GM19397 (cell line): ENCODE results near the gene SGSH.

Experiments
- ATAC-seq: cut with Tn5 transposase; IDR thresholded peaks from one replicate; pipeline ENCODE4 v1.9.1; 2021; ENCODE audit warnings: mild to moderate bottlenecking, moderate library complexity; ENCODE audit not compliant: unreplicated experiment

Gene SGSH

DNA sequence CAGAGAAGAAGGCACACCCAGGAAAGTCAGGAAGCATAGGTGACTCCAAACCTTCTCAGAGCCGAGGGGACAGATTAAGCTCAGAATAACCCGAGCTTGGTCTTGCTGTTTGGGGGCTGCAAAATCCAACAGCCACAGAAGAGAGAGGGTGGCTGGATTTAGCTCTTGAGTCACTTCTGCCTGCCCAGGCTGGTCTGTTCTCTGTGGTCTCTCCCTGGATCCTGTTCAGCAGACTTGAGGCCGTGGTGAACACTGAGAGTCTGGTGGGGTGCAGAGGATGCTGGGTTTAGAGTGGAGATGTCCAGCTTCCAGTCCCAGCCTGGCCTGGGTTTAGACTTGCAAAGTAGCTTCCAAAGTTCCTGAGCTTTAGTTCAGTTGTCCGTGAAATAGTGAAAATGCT, 8.9 kb upstream of the SGSH start:
- ATAC-seq = no peak

DNA sequence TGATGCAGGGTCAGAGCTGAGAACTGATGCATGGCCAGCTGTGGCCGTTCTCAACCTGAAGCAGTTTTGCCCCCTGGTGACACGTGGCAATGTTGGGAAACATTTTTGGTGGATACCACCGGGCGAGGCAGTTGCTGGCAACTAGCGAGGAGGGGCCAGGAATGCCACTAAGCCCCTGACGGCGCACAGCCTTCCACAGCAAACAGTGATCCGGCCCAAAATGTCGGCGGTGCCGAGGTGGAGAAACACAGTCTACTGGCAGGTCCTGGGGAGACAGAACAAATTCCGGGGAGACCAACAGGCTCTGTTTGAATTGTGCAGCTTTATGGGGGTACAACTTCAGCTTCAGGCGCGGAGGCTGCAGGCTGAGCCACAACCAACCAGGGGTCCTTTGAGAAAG, 8.3 kb upstream of the SGSH start:
- no peak for ATAC-seq

DNA sequence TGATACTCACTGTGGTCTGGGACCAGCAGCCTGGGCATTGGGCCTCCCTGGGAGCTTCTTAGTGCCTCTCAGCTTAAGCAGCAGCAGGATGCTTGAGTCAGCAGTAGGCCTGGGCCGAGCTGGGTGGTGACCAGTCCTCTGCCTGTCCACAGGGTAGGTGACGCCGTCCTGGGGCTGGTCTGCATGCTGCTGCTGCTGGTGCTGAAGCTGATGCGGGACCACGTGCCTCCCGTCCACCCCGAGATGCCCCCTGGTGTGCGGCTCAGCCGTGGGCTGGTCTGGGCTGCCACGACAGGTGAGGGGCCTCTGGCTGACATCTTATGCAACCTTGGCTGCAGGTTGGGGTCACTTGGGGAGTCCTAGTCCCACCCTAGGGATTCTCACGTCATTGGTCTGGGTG, 7.5 kb upstream of the SGSH start:
- no peak for ATAC-seq

DNA sequence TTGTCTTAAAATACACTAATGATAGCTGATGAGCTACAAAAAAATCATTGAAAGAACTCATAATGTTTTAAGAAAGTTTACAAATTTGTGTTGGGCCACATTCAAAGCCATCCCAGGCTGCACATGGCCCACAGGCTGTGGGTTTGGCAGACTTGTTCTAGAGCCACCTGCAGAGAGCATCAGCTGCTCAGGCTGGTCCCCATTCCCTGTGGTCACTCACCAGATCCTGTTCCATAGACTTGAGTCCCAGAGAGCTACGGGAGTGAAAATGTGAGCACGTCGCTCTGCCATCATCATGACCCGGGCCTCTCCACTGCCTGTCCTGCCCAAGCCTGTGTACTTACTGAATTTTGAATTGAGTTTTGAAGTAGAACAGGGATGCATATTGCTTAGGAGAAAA, 7.0 kb upstream of the SGSH start:
- no peak for ATAC-seq

DNA sequence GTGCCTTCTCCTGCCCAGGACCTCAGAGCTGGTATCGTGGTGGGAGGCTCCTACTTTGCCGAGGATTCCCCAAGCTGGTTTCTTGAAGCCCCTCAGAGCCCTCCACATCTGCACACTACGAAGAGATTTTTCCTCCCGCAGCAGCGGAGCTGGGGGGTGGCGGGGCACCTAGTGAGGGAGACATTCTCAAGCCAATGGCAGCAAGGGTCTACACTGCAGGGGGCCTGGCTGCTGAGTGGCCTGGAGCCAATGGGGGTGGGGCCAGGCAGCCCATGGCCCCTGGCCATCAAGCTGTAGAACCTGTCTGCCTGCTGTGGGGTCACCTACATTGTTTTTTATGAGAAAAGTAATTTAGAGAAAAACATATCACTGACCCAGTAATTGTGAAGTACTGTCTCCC, 5.1 kb upstream of the SGSH start:
- ATAC-seq = no peak

DNA sequence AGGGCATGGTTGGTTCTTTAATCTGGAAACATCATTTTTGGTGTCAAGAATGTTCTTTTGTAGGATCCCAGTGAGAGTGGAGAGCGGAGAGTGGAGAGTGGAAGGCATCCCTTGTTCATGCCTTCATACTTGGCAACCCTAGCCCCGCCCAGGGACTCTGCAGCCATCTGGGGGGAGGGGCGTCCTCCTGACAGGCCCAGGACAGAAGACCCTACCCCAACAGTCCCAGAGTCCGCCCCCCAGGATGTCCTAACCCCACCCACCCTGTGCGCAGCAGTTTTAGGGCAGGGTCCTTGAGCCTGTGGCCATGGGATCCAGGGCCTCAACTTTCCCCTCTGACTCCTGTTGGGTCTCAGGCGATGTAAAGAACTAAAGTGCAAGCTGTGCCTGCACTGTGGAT, 4.5 kb upstream of the SGSH start:
- no peak for ATAC-seq

DNA sequence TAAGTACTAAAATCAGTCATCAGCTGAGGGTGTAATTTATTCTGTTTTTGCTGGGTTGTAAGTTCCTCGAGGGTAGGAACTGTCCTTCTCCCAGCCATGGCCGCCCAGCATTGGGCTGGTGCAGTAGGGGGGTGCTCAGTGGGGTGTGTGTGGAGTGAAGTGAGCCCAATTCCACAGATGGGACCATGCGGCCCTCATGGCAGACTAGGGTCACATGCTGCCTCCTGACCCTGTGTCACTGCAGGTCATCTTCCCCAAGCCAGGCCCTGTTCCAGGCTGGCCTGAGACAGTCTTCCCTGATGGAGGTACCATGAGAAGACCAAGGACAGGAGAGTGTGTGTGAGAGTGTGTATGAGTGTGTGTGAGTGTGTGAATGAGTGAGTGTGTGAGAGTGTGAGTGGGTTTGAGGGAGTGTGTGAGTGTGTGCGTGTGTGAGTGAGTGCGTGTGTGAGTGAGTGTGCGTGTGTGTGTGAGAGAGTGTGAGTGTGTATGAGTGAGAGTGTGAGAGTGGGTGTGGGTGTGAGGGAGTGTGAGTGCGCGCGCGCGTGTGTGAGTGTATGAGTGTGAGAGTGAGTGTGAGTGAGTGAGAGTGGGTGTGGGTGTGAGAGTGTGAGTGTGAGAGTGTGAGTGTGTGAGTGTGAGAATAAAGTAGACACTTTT, 3.8 kb upstream of the SGSH start:
- no peak for ATAC-seq

DNA sequence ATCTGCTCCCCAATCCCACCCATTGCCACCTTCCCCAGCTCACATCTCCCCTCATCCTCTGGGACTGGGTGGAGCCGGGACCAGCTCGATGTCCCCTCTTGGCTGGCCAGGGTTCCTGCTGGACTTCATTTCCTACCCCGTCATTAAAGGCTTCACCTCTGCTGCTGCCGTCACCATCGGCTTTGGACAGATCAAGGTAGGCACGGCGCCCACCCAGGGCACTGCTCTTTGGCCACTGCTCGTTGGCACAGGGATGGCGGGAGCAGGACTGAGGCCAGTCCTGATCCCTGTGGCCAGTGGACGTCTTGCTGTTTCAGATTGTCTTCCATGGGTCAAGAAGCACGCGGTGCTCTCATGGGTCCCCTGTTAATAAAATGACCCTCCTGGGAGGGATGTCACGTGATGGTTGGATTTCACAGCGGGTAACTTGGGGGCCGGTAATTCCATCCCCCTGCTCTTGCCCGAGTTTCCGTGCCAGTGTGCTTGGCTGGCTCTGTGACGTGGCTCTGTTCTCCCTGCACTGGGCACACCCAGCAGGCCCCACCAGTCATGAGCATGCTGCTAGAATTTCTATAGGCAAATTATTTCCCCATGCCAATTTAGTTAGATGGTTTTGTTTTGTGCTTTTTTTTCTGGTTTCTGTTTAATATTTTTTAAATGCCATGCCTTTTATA, 3.1 kb upstream of the SGSH start:
- ATAC-seq = no peak

DNA sequence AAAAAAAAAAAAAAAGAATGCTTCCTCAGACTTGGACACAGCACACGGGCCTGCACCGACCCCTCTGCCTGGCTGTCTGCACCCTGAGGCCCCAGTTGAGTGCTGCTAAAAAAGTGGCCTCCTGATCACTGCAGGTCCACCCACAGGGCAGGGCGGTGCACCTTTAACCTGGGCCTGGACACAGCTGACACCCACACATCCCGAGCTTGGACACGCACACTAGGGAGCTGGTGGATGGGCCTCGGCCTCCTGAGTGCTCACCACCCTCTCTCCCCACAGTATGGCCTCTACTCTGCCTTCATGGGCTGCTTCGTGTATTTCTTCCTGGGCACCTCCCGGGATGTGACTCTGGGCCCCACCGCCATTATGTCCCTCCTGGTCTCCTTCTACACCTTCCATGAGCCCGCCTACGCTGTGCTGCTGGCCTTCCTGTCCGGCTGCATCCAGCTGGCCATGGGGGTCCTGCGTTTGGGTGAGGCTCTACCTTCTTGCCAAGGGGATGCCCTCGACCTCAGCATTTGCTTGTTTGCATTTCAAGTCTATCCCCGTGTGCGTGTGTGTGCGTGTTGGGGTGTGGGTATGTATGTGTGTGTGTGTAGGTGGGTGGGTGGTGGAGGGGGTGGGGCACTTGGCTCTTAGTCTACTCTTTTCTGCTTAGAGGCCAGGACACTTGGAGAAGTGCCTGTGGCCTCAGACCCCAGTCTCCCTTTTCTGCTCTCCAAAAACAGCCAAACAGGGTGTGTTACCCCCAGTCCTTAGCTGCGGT, 2.4 kb upstream of the SGSH start:
- no peak for ATAC-seq

DNA sequence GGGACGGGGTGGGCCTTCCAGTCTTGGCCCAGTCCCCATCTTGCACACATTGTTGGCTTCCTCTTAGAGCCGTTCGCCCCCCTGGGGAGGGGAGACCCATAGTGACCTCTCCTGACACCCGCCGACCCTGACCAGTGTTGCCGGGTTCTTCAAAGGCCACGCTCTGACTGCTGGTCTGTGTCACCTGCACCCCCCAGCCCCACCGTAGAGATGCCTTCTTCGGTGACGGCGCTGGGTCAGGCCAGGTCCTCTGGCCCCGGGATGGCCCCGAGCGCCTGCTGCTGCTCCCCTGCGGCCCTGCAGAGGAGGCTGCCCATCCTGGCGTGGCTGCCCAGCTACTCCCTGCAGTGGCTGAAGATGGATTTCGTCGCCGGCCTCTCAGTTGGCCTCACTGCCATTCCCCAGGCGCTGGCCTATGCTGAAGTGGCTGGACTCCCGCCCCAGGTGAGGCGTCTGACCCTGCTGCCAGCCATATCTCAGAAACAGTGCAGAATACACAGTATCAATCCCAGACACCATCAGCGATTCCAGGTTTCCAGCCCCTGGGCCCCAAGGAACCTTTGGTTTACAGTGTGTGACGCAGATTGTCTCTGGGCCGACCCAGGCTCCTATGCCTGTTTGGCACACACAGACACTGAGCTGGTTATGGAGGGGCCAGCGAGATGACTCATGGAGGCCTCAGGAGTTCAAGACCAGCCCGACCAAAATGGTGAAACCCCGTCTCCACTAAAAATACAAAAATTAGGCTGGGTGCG, 1.4 kb upstream of the SGSH start:
- ATAC-seq = no peak

DNA sequence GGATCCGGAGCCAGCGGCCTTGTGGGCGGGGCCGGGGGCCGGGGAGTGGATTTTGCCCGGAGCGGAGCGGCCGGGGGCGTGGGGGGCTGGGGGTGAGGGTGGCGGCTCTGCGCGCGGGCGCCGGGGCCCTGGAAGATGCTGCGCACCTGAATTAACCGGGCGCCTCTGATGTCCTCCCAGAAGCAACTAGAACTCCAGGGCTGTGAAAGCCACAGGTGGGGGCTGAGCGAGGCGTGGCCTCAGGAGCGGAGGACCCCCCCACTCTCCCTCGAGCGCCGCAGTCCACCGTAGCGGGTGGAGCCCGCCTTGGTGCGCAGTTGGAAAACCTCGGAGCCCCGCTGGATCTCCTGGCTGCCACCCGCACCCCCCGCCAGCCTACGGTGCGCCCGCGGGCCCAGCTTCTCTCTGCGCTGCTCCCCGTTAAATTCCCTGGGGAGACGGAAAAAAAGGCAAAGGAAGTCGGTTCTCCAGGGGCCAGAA, 643 bp upstream of the SGSH start:
- ATAC-seq = no peak

DNA sequence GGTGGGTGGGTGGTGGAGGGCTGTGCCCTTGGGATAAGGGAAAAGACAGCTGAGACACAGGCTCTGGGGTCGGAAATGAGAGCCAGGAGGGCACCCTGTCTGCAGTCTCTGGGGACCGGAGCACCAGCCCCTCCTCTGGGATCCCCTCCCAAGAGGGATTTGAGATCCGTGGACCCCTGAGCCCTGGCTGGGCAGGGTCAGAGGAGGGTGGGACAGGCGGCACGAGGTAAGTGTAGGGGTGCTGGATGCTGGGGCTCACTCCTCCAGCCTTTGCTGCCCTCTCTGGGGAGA, 425 bp downstream of the SGSH start:
- no peak for ATAC-seq

DNA sequence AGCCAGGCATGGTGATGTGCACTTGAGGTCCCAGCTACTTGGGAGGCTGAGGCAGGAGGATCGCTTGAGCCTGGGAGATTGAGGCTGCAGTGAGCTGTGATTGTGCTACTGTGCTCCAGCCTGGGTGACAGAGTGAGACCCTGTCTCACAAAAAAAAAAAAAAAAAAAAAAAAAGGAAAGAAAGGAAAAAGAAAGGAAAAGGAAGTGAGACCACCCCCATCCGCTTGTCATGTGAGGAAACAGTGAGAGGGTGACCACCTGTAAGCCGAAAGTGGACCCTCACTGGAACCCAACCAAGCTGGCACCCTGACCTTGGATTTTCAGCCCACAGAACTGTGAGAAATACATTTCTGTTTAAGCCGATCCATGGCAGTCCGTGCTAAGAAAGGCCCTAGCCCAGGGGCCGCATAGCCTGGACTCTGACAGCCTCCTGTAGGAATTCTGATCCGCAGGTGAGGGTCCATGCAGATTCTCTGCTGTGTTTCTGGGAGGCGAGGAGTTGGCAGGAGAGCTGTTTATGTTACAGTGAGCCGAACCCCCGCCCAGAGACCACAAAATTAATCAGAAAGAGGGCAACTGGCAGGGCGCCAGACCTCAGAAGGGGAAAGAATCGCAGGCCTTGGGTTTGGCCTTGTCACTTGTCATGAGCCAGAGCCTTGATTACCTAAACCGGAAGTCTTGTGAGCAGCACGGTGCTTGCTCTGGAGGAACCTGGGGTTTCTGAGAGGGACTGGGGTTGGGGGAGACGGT, 945 bp downstream of the SGSH start:
- no peak for ATAC-seq

DNA sequence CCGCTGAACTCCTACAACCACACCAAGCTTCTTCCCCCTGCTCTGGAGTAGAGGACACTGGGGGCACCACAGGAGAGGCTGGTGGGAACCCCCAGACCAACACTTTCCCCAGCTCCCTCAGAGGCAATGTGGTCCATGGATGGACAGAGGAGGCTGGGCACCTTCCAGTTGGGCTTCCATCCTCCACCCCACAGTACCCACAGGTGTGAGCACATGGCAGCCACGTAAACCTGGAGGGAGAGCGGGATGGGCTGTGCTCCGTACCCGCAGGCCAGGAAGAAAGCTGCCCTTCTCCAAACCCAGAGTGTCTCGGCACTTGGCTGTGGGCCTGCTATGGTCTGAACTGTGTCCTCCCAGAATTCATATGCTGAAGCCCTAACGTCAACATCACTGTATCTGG, 1.7 kb downstream of the SGSH start:
- no peak for ATAC-seq

DNA sequence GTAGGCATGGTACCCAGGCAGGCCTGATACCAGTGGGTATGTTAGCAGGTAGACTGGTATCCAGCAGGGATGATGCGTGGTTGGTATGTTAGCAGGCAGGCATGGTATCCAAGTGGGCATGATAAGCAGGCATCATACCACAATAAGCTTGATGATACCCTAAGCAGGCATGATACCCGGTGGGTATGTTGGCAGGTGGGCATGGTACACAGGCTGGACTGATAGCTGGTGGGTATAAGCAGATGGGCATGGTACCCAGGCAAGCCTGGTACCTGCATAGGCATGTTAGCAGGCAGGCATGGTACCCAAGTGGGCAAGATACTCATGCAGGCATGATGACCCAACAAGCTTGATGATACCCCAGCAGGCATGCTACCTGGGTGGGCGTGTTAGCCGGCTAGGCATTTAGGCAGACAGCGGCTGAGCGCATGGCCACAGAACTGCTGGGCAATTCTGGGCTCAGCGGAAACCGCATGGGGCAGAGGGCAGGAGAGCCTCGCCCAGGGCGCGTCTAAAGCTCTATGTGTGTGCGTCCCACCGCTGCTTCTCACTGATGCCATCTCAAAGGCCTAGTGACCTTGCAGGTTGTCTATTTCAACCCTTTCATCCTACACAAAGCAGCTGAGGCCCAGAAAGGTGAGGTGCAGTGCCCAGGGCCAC, 2.3 kb downstream of the SGSH start:
- no peak for ATAC-seq

DNA sequence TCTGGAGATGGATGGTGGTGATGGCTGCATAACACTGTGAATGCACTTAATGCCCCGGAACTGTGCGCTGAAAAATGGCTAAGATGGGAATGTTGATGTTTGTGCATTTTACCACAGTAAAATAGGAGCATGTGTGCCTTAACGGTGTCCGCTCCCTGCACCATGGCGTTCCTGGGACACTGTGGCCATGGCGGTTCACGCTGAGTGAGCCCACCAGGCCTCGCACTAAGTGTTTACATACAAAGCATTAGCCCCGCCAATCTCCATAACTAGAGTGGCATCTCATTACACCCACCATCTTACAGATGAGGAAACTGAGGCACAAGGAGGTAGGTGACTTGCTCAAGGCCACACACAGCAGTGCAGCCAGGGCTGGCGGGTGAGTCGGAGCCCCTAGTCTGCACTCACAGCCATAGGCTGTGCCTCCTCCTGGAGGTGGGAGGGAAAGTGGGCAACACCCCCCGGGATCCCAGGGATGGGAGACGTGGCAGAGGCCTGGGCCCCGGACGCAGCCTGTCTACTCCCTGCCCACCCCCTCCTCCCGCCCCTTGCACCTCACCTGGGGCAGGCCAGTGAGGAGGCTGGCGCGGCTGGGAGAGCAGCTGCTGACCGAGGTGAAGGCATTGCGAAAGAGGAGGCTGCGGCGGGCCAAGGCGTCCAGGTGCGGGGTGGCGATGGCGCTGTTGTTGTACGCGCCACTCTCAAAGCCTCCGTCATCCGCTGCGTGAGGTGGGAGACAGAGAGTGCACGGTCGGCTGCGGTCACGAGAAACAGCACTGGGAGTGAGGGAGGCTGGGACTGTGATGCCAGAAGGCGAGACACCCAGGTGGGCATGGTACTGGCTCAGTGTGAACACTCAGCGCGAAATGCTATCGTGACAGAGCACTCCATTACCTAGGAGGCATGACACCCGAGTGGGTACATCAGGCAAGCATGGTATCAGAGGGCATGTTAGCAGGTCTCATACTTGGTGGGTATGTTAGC, 3.4 kb downstream of the SGSH start:
- no peak for ATAC-seq

DNA sequence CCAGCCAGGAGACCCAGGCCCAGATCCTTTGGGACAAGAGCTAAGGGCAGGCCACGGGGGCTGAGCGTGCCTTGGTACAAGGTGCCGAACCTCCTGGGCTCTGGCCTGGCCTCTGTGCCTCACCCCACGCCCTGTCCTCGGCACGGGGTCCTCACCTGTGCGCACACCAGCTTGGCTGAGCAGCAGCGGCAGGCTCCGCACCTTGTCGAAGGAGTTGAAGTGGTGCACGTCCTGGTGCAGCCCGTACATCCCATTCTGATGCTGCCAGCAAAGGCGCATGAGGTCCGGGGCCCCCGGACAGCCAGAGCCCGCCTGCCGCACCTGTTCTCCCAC, 5.3 kb downstream of the SGSH start:
- no peak for ATAC-seq

DNA sequence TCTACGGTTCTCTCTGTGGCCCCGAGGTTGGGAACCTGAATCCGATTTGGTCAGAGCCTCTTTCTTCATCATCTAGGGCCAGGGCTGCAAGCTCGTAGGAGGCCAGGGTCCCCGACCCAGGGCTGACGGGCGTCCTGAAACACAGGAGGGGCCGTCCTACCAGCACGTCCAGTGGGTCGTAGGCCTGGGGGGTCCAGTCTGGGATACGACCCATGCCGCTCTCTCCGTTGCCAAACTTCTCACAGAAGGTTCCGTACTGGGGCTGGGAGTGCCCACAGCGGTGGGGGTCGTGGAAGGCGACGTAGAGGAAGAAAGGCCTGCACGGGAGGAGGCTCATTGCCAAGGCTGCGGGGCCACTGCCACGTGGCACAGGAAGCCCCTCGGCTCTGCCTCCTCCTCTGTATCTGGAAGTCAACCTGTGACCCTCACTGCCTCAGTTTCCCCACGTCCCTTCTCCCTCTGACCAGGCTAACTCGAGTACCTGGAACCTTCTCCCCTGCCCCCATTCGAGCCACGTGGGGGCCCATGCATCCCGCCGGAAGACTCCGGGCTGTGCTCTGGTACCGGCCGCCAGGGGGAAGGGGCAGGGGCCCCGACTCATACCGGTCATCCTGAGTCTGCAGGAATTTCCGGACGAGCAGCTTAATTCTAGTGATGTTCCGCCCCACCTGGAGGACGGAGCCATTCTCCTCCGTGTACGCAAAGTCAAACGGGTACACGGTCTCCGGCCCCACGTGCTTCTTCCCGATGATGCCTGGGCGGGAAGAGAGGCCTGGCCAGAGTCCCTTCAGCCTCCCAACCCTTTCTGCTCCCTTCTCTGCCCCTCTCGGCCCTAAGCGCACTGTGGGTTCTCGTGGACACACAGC, 5.9 kb downstream of the SGSH start:
- ATAC-seq = no peak

DNA sequence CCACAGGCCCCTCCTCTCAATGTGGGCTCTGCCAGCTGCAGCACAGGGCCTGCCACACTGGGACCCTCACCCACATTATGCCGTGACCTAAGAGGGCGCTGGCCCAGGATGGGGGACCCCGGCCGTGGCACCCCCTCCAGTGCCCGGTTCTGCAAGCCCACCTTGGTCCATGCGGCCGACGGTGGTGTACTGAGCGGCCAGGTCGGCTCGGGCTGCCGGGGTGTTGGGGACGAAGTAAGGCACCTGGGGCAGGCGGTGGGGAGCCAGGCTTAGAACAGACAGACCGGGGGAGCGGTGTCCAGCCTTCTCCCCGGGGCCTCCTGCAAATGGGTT, 6.5 kb downstream of the SGSH start:
- ATAC-seq = no peak
